Measurements from ENCODE around the gene TMEM178B.
"Not testable (repeated sequence)": the region's sequence is repeated elsewhere in the genome, so short reads cannot be mapped to it uniquely, and the experiment has no call there.

GRCh38 chr7:141177120-141177519 is 103.3 kb downstream of the TMEM178B start:
- not testable (repeated sequence) for TF ChIP-seq POLR2A, CTCF (IDR thresholded peaks at IDR 0.05)

Measured in right lobe of liver (tissue), 4 donors.